Measurements from ENCODE around the gene TAS2R39.

The TAS2R39 gene

DNA sequence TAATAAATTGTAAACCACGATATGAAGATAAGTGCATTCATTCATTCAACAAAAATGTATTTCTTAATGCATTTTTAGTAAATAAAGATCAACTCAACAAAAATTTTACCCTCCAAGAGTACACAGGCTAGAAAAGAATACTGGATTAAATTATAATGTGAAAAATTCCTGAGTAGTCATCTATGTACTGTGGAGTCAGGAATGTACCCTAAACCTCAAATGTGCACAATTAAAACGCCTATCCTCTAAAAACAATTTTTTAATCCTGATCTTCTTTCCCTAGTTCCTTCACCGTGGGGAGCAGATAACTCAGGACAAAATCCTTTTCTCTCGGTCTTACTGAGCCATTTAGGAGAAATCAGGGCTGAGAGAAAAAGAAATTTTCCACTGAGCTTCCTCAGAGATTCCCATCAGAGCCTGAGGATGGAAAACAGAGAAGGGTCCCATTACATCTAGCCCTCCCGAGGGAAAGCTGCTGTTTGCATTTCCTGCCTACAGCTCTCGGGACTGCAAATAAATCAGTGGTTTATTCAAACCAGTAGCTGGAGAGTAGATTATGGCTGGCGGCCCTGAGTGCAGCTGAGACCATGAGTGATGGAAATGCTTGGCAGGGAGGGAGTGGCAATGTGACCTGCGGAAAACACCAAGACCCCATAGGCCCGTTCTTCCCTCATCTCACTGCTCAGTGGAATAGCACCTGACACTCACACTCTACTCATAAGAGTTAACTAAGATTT lies 46.0 kb downstream of the TAS2R39 start:
- DNase-seq (ENCODE audit: extremely low read depth, low read depth) = no peak
- TF ChIP-seq, protein P1, sequence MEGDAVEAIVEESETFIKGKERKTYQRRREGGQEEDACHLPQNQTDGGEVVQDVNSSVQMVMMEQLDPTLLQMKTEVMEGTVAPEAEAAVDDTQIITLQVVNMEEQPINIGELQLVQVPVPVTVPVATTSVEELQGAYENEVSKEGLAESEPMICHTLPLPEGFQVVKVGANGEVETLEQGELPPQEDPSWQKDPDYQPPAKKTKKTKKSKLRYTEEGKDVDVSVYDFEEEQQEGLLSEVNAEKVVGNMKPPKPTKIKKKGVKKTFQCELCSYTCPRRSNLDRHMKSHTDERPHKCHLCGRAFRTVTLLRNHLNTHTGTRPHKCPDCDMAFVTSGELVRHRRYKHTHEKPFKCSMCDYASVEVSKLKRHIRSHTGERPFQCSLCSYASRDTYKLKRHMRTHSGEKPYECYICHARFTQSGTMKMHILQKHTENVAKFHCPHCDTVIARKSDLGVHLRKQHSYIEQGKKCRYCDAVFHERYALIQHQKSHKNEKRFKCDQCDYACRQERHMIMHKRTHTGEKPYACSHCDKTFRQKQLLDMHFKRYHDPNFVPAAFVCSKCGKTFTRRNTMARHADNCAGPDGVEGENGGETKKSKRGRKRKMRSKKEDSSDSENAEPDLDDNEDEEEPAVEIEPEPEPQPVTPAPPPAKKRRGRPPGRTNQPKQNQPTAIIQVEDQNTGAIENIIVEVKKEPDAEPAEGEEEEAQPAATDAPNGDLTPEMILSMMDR (IDR thresholded peaks at IDR 0.05; ENCODE audit: low read depth, low read length) = no peak

- no peak for DNase-seq (ENCODE audit: extremely low read depth, low read depth)
- TF ChIP-seq, protein P1 (IDR thresholded peaks at IDR 0.05; ENCODE audit: low read depth, low read length) = no peak
Measured at GRCh38 chr7:143230602-143231457, 47.6 kb downstream of the TAS2R39 start.

Measured in AG09319 (cell line).